Stimulated activated CD4-positive, alpha-beta T cell treated with anti-CD3 and anti-CD28 coated beads, Interleukin-12 subunit alpha, Interleukin-12 subunit beta, amount 100 ng/mL, for 24 hours (primary cell): ENCODE measurements around the gene UVSSA.
"Not testable (repeated sequence)": the region's sequence is repeated elsewhere in the genome, so short reads cannot be mapped to it uniquely, and the experiment has no call there.

ENCODE experiments used
- DNase-seq, 2 experiments: peaks; one replicate each; pipeline ENCODE4 v3.0.0-alpha.2; 2020; ENCODE audit warnings: low read depth in 2 of 2

Gene UVSSA

DNA sequence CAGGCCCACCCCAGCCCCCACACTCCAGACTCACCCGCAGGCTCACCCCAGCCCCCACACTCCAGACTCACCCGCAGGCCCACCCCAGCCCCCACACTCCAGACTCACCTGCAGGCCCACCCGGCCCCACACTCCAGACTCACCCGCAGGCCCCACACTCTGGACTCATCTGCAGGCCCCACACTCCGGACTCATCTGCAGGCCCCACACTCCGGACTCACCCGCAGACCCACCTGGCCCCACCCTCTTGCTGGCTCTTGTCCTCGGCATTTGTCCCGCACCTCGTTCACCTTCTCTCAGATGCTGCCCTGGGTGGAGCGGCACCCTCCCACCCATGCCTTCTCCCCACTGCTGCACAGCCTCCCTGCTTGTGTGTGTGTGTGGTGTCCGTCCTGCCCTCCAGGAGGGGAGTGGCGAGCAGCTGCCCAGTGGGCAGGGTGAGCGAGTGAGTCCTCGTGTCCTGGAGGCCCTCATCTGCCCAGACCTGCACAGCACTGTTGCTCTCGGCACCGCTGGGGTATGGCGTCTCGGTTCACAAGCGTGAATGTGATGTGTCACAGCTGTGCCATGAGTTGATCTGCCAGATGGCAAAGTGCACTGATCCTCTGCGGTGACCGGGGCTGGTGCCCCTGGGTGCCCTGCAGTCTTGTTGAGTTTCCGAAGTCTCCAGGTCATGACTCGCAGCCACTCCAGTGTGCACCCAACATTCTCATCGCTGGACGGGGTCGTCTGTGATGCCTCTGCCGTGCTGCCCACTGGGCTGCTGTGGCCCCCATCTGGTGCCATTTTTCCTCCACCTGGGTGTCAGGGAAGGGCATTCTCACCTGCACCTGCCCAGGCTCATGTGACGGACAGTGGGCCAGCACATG lies 29.6 kb upstream of the UVSSA start:
- DNase-seq, result no peak

DNA sequence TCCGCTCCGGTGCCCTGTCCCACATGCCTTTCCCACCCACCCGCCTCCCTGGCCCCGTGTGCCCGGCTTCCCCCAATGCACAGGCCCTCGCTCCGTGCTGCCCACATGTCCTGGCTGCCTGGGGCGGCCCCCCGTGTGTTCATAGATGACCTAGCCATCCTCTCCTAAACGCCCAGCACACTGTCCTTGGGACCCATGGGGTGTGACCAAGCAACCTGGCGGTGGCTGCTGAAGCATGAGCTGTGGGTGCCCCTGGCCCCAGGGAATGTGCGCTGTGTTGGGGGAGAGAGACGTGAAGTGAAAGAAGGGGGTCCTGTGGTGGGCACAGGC lies 29.0 kb upstream of the UVSSA start:
- no peak for DNase-seq

- no peak for DNase-seq
Observed at GRCh38 chr4:1318488-1319213, 28.4 kb upstream of the UVSSA start.

- no peak for DNase-seq
Observed at GRCh38 chr4:1321486-1321885, 25.5 kb upstream of the UVSSA start.

DNA sequence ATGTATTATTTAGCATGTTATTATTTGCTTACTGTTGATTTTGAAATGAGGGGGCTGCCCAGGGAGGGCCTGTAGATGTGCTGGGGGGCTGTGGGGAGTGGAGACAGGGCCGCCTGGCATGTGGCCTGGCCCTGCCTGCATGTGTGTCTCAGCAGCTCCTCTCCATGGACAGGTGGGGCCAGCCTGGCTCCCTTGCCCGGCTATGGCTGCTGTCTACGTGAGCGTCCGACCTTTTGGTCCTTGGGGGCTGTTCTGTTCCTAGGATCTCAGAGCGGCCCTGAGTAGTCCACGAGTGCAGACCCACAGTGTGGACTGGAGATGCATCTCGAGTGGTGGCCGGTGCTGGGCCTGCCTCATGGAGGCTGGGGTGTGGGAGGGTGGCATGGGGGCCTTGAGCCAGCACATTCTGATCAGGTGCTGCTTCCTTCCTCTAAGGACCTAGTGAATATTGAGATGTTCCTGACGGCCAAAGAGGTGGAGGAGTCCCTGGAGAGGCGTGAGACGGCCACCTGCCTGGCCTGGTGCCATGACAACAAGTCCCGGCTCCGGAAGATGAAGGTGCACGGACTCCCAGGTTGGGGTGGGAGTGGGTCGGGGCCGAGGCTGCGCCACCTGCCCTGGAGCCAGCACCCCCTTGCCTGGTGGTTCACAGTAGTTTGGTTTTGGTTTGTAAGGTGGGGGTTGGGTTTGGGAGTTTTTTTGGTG lies 24.9 kb upstream of the UVSSA start:
- no peak for DNase-seq

- no peak for DNase-seq
Observed at GRCh38 chr4:1323280-1323634, 23.8 kb upstream of the UVSSA start.

GRCh38 chr4:1323635-1324442 lies 23.2 kb upstream of the UVSSA start:
- DNase-seq, result no peak

DNA sequence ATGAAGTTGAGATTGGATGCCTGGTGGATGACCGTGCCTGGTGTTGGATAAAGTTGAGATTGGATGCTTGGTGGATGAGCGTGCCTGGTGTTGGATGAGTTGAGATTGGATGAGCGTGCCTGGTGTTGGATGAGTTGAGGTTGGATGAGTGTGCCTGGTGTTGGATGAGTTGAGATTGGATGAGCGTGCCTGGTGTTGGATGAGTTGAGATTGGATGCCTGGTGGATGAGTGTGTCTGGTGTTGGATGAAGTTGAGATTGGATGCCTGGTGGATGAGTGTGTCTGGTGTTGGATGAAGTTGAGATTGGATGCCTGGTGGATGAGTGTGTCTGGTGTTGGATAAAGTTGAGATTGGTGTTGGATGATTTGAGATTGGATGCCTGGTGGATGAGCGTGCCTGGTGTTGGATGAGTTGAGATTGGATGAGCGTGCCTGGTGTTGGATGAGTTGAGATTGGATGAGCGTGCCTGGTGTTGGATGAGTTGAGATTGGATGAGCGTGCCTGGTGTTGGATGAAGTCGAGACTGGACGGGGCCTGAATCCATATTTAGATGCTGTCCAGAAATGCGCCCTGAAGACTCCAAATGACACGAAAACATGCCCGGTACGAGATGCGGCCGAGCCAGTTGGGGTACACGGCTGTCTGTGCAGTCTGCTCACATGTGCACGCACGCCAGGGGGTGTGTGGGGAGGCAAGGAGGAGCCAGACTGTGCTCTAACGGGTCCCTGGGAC lies 22.4 kb upstream of the UVSSA start:
- not testable (repeated sequence) for DNase-seq

DNA sequence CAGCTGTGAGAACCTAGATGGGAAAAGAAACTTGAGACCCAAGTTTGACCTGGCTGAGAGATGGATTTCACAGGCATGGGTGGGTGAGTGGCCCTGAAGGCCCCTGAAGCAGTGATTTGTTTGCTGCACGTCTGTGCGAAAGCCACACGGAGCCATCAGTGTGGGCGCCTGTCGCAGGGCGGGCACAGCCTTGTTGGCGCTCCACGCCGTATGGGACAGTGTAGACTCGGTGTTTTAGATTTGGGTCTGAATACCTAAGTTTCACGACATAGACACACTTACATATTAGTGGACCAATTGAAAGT lies 21.9 kb upstream of the UVSSA start:
- DNase-seq, result no peak

DNA sequence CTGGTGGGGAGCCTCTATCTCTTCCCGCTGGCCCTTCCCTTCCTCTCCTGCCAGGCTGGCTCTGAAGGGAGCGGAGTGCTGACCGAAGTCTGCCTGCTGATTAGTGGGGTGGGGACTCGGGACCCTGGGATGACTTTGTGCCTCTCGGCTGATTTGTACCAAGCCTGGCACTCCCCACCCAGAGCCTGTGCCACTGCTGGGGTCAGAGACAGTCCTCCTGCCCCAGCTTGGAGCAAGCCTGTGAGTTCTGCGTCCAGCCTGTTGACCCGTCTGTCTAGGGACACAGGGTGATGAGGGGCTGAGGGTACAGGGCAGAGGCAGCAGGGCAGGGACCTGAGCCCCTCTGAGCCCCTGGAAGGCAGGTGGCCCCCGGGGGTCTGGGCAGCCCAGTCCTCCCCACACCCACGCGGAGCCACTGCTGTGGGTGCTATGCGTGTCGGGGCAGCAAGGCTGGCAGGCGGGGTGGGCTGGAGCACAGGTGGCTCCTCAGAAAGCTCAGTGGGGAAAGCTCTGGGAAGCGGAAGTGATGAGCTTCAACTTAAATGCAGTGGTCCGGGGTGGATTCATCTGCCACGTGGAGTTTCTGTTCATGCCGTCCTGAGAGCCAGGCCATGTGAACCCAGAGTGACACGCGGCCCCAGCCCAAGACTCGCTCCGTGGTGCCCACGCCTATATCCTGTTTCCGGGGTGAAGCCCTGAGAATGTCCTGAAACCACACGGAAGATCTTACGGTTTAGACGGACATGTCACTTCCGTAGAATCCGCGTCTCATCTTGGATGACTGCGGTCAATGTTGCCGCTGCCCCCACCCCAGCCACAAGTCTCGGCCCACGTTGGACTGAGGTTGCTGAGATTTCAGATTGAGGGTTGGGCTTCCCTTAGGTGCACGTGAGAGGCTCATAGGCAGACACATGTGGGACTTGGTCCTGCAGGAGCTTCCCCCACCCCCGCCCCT lies 21.1 kb upstream of the UVSSA start:
- no peak for DNase-seq

DNA sequence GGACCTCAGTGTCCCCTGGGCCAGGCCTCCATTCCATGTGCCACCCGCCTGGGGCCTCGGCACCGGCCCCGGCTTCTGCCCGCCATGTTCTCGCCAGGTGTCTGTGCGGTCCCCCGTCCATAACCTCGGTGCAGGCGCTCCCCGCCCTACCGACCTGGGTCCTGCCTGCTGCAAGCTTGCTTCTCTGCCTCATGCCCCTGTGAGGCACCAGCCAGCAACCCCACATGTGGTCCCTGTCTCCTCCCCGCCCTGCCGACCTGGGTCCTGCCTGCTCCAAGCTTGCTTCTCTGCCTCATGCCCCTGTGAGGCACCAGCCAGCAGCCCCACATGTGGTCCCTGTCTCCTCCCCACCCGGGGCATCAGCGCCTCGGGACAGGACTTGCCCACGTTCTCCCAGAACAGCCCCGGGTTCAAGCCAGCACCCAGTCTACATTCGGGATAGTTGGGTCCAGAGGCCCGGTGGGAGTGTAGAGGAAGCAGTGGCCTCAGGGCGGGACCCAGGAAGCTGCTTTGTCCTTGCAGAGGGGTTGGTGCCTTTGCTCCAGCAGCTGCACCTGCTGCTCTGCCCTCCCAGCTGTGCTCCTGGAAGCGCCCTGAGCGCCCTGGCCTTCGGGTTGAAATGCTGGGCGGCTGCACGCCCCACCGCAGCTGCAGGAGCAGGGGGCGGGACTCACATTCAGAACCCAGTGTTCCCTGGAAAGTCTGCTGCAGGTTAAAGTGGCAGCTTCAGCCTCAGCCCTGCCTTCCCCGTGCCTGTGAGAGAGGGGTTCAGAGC lies 20.1 kb upstream of the UVSSA start:
- no peak for DNase-seq

DNA sequence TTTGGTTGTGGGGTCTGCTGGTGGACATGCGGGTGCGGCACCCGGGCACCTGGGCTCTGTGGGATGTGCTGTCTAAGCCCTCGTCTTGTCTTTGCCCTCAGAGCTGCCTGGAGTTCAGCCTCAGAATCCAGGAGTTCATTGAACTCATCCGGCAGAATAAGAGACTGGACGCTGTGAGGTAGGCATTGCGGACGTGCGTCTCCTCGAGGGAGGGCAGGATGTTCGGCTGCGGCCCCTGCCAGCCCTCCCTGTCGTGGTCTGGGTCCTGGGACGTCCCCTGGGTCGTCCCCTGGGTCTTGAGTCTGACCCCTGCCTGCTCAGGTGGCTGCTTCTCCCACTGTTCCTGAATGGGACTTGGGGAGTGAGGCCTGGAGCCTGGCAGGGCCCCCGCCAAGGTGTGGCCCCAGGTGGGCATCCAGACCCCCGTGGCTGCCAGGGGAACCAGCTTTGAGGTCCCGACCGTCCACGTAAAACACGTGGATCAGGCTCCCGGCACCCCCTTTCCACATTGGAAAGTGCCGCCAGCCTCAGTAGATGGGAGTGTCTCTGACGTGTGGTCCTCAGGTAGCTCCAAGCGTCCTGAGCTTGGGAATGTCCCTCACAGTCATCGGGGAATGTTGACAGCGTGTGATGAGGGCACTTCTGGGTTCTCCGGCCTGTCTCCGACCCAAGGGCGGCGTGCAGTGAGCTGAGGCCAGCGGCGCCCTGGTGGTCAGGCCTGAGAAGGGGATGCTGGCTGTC lies 19.3 kb upstream of the UVSSA start:
- DNase-seq, result no peak

DNA sequence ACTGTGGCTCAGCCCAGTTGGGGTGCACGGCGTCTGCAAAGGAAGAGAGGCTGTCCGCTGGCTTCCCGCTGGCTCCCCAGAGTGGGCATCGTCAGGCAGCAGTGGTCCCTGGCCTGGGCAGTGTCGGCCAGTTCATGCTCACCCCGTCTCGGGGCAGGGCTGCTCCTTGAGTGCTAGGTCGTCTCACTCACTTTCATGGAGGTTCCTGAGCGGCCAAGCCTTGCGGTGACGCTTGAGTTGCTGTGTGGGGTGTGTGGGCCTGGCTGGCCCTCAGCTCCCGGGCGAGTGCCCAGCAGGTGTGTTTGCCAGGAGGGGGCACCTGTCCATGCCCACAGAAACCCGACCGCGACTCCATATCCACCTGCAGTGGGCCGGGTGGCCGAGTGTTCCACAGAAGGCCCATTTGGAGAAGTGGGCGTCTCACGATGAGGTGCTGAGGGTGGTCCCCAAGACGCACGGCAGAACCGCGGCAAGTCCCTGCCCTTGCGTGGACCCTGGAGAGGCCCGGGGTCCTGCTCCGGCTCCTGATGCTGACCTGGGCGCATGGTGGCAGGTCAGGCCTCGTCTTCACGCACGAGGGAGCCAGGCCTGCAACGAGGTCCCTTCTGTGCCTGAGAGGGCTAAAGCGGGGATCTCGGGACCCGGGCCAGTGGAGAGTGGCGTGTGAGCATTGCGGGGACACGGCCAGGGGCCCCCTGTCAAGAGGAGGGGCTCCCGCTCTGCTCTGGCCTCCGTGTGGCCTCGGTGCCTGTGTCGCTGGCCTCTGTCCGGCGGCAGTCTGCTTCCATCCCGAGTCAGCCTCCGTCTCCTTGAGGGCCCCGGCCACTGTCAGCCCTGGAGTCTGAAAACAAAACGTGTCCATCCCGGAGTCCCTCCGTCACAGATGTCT lies 18.5 kb upstream of the UVSSA start:
- DNase-seq, result no peak

GRCh38 chr4:1329408-1330371 lies 17.3 kb upstream of the UVSSA start:
- DNase-seq, result no peak

DNA sequence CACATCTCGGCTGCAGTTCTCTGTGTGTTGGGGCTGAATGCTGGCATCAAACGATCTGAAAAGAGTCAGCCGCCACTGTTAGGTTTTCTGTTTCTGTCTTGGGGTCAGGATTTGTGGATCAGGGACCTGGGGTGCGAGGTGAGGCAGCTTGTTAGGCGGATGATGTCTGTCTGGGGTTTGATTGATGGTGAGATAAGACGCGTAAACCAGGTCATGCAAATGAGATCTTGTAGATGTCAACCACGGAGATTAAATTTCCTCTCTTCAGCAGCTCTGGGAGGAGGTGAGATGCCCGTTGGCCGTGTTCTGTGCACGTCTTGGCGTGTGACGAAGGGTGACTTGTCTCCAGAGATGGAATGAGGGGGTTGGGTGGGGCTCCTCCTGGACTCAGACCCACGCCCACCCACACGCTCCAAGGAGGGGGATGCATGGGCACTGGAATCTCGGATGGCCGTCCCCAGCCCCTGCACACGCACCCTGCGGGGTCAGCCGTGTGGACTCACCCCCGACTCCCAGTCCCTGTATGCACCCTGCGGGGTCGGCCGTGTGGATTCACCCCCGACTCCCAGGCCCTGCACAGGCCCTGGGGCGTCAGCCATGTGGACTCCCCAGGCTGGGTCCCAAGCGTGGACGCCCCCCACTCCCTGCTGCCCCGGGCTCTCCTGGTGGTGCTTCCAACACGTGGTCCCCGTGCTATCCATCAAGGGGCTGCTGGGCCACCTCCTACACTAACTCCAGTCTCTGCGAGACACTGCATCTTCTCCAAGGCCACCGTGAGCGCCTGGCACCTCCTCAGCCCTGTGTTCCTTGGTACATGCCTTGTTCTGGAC lies 16.0 kb upstream of the UVSSA start:
- DNase-seq, result peak; percentile 34 to 50
